K562 (cell line): ENCODE measurements around the gene GFOD2. TPM values are rescaled to one million over a fixed set of nuclear protein-coding genes. Genes with fewer than 3 reads are reported as not detected.

Source experiments
- BRD9 ChIP-seq: fragments of 450-650 bp; IDR thresholded peaks from 2 replicates; pipeline ENCODE4 v1.6.1; 2018; ENCODE audit warnings: low read depth; ENCODE audit not compliant: partially characterized antibody
- FOXP4 ChIP-seq: sonication (generic); formaldehyde crosslinking; IDR thresholded peaks from 2 replicates; pipeline ENCODE4 v1.8.0; 2022; ENCODE audit warnings: mild to moderate bottlenecking, missing genetic modification reagents, borderline replicate concordance
- FUS ChIP-seq: fragments of 200-400 bp; formaldehyde crosslinking; optimal IDR thresholded peaks from 2 replicates; pipeline ENCODE3; 2017; ENCODE audit warnings: low read depth, low read length
- NFE2L1 ChIP-seq: fragments of 450-650 bp; IDR thresholded peaks from 2 replicates; pipeline ENCODE4 v1.6.1; 2016; ENCODE audit warnings: missing genetic modification characterization, low read depth, mild to moderate bottlenecking, missing compliant biosample characterization, moderate library complexity, borderline replicate concordance
- POLR2A ChIP-seq: fragments of 450-650 bp; conservative IDR thresholded peaks from 2 replicates; pipeline ENCODE4 v1.6.1; 2016
- RAD21 ChIP-seq, 2 experiments: fragments of 250-450 bp in 1 of 2; fragments of 450-650 bp in 1 of 2; sonication (Bioruptor Pico) in 1 of 2; formaldehyde crosslinking in 1 of 2; IDR thresholded peaks in 1 of 2; conservative IDR thresholded peaks in 1 of 2; 2 replicates each; pipeline versions ENCODE4 v1.4.0 to v1.8.0; 2020 to 2022; ENCODE audit warnings: mild to moderate bottlenecking in 2 of 2, moderate library complexity in 1 of 2
- RCOR1 ChIP-seq, 2 experiments: IDR thresholded peaks; 2 replicates each; pipeline ENCODE4 v1.6.1; 2012; ENCODE audit warnings: low read depth in 2 of 2, low read length in 2 of 2, borderline replicate concordance in 1 of 2, improper control_type of control experiment in 1 of 2
- TEAD2 ChIP-seq: fragments of 450-650 bp; IDR thresholded peaks from 2 replicates; pipeline ENCODE4 v1.6.1; 2016; ENCODE audit warnings: missing genetic modification characterization, control low read depth, missing compliant biosample characterization
- ZNF282 ChIP-seq: sonication (generic); formaldehyde crosslinking; IDR thresholded peaks from 2 replicates; pipeline ENCODE4 v1.8.1; 2023; ENCODE audit warnings: missing genetic modification reagents
- ZNF592 ChIP-seq: fragments of 450-650 bp; IDR thresholded peaks from 2 replicates; pipeline ENCODE4 v1.6.1; 2017; ENCODE audit warnings: antibody characterized with exemption, mild to moderate bottlenecking
- ZNF780A ChIP-seq: fragments of 250-450 bp; sonication (Bioruptor Pico); IDR thresholded peaks from 2 replicates; pipeline ENCODE4 v1.5.0; 2021; ENCODE audit warnings: mild to moderate bottlenecking
- polyA plus RNA-seq, 8 experiments: library from polyadenylated mRNA; depleted of rRNA in 4 of 8; stranded (reverse) in 5 of 8; unstranded in 3 of 8; fragments of >200 nt; fragmentation: Nextera tagmentation in 2 of 8; fragmentation: Illumina TruSeq in 1 of 8; extraction: Ambion mirVana in 2 of 8; extraction: Trizol in 1 of 8; gene quantifications; 2 replicates each; pipeline versions ENCODE4 v1.2.1 to v1.2.3, GENCODE V29; 2011 to 2014; ENCODE audit warnings: inconsistent platforms in 1 of 8, missing spikeins in 1 of 8
- total RNA-seq, 7 experiments: library from RNA; depleted of rRNA in 6 of 7; stranded (reverse); fragments of >200 nt in 6 of 7; fragmentation: Illumina TruSeq in 2 of 7; extraction: Trizol in 2 of 7; gene quantifications; 2 replicates each; pipeline versions ENCODE4 v1.2.1 to v1.2.3, GENCODE V29; 2011 to 2021; ENCODE audit warnings: low replicate concordance in 1 of 7

GFOD2 gene
- total and polyA plus RNA-seq, 9 of the 15 experiments (the other 6 are each of a cell fraction or from before 2014, with no cell fraction given): 1.9 to 15.8 (median 11.1) TPM

- TF ChIP-seq FOXP4 (no peak; the same call in 1 of the 2 replicates), RAD21 (CRISPR knock-in tag; conservative IDR thresholded peaks at IDR 0.05 in 1 of 2, IDR thresholded peaks at IDR 0.05 in 1 of 2) (no peak), TEAD2 (tag) (no peak), NFE2L1 (tag) (no peak), POLR2A (peak; percentile 98), BRD9 (no peak), RCOR1 (IDR thresholded peaks at IDR 0.05; ENCODE audit: borderline replicate concordance in 1 of 2, low read depth in 2 of 2, low read length in 2 of 2) (no peak; a peak in 2 of 4 replicates), FUS (no peak), ZNF780A (CRISPR knock-in tag) (no peak), ZNF592 (no peak), ZNF282 (CRISPR knock-in tag) (no peak)
Measured at GRCh38 chr16:67719048-67719777, at the start of gene GFOD2 (continued).
